Measurements from ENCODE around the gene FGF7.
"Not testable (repeated sequence)": the region's sequence is repeated elsewhere in the genome, so short reads cannot be mapped to it uniquely, and the experiment has no call there.

FGF7 gene

GRCh38 chr15:49492151-49492550 lies 69.1 kb downstream of the FGF7 start:
- Histone ChIP-seq H3K36me3 (ENCODE audit: control insufficient read depth, insufficient read depth, low read length) (no peaks in the 10 kb centered on the region), H3K27ac (ENCODE audit: low read length) (no peak overlapping the region), H3K9me3 (ENCODE audit: control insufficient read depth, insufficient read depth, low read length) (no peaks in the 10 kb centered on the region), H3K27me3 (ENCODE audit: control insufficient read depth, insufficient read depth, low read length) (no peaks in the 10 kb centered on the region), H3K4me1 (ENCODE audit: control insufficient read depth, insufficient read depth, low read length) (no peaks in the 10 kb centered on the region), H3K4me3 (ENCODE audit: low read length) (no peak overlapping the region)
- DNase-seq (ENCODE audit: low read depth, low spot score) = no peak
- WGBS (ENCODE audit: insufficient coverage, insufficient read length) = no CpG with 5 or more reads among the region's 2 CpGs

DNA sequence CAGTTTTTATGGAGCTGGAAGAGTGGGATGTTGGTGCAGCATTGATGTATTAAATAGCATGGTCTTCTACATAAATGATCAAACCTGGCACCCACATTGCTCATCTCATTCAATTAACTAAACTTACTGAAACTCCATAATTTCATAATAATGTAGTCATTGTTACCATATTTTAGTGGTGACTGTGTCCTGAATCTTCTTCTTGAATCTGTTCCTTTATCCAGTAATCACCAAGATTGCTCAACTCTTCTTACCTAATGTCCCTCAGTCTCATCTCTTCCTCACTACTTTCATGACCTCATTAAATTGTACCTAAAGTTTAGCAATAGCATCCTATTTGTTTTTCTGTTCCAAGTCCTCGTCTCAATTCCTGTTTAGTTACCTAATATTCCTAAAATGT lies 69.8 kb downstream of the FGF7 start:
- H3K27ac ChIP-seq (ENCODE audit: low read length) = no peak overlapping the region
- no peaks in the 10 kb centered on the region for H3K27me3 ChIP-seq (ENCODE audit: control insufficient read depth, insufficient read depth, low read length)
- H3K9me3 ChIP-seq (ENCODE audit: control insufficient read depth, insufficient read depth, low read length) = no peaks in the 10 kb centered on the region
- H3K4me3 ChIP-seq (ENCODE audit: low read length) = no peak overlapping the region
- DNase-seq (ENCODE audit: low read depth, low spot score) = no peak
- no CpG with 5 or more reads among the region's 1 CpG for WGBS (ENCODE audit: insufficient coverage, insufficient read length)
- no peaks in the 10 kb centered on the region for H3K36me3 ChIP-seq (ENCODE audit: control insufficient read depth, insufficient read depth, low read length)
- H3K4me1 ChIP-seq (ENCODE audit: control insufficient read depth, insufficient read depth, low read length) = no peaks in the 10 kb centered on the region

DNA sequence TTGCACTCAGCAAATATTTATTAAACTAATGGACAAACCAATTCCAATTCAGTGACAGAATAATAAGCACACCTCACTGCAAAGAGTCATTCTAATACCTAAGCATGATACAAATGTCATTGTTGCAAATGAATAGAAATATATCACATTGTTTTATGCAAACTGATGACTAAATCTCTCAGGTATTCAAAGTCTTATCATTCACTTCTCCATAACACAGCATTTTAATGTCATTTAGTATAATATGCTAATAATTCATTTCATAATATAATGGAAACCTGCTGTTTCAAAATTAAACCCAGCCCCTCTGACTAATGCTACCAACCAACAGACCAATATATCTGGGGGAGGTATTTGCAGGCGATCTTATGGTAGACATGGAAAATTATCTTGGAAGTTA lies 71.8 kb downstream of the FGF7 start:
- DNase-seq (ENCODE audit: low read depth, low spot score) = no peak
- no peaks in the 10 kb centered on the region for H3K27me3 ChIP-seq (ENCODE audit: control insufficient read depth, insufficient read depth, low read length)
- no peaks in the 10 kb centered on the region; the same call in 1 of the 2 replicates for H3K9me3 ChIP-seq (ENCODE audit: control insufficient read depth, insufficient read depth, low read length)
- H3K4me3 ChIP-seq (ENCODE audit: low read length) = no peak overlapping the region
- WGBS (ENCODE audit: insufficient coverage, insufficient read length) = no CpG with 5 or more reads among the region's 1 CpG
- no peaks in the 10 kb centered on the region for H3K36me3 ChIP-seq (ENCODE audit: control insufficient read depth, insufficient read depth, low read length)
- H3K27ac ChIP-seq (ENCODE audit: low read length) = no peak overlapping the region
- H3K4me1 ChIP-seq (ENCODE audit: control insufficient read depth, insufficient read depth, low read length) = no peaks in the 10 kb centered on the region

DNA sequence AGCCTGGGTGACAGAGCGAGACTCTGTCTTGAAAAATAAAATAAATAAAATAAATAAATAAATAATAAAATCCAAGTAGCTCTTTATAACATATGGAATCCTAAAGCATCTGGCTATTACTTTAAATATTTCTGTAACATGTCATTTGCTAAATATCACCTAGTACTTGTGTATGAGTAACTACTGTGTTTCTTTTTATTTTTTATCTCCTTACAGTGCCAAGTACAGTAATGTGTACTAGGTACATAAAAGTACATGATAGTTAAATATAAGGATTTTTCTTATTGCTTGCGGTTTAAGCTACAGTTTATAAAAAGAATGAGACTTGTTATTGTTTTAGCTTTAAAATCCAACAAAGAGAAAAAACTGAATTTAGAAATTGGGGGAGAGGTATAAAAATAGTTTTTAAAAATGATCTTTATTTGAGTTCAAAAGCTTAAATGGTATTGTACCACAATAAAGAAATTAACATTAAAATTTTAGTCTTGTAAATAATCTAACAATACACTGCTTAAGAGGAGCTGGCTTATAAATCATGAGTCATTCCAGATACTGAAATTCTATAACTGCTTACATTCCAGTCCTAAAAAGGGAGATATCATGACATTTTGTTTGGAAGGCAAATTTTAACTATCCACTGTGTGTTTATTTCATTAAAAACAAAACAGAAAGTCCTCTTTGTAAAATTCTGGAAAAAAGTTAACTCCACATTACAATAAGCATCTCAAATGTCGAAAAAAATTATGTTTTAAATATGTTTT lies 73.1 kb downstream of the FGF7 start:
- no peaks in the 10 kb centered on the region for H3K4me1 ChIP-seq (ENCODE audit: control insufficient read depth, insufficient read depth, low read length)
- no peak overlapping the region for H3K27ac ChIP-seq (ENCODE audit: low read length)
- peaks cover under 1% of the 10 kb centered on the region; the same call in 1 of the 2 replicates for H3K9me3 ChIP-seq (ENCODE audit: control insufficient read depth, insufficient read depth, low read length)
- H3K4me3 ChIP-seq (ENCODE audit: low read length) = no peak overlapping the region
- no peaks in the 10 kb centered on the region for H3K27me3 ChIP-seq (ENCODE audit: control insufficient read depth, insufficient read depth, low read length)
- WGBS (ENCODE audit: insufficient coverage, insufficient read length) = no CpG with 5 or more reads among the region's 3 CpGs
- no peak for DNase-seq (ENCODE audit: low read depth, low spot score)
- no peaks in the 10 kb centered on the region for H3K36me3 ChIP-seq (ENCODE audit: control insufficient read depth, insufficient read depth, low read length)

DNA sequence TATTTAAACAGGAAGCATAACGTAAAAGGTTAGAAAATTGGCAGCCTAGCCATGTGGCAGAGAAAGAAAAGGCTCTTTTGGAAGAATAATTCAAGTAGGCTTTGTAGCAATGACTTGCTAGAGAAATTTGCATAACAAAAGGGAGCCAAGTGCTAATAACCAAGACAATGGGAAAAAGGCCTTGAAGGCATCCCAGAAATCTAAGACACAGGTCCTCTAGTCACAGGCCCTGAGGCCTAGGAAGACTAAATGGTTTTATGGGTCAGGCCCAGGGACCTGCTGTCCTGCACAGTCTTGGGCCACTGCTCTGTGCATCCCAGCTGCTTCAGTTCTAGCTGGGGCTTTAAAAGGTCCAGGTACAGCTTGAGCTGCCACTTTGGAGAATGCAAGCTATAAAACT lies 78.5 kb downstream of the FGF7 start:
- no peak overlapping the region for H3K4me3 ChIP-seq (ENCODE audit: low read length)
- WGBS (ENCODE audit: insufficient coverage, insufficient read length) = no CpG with 5 or more reads among the region's 1 CpG
- no peaks in the 10 kb centered on the region for H3K4me1 ChIP-seq (ENCODE audit: control insufficient read depth, insufficient read depth, low read length)

DNA sequence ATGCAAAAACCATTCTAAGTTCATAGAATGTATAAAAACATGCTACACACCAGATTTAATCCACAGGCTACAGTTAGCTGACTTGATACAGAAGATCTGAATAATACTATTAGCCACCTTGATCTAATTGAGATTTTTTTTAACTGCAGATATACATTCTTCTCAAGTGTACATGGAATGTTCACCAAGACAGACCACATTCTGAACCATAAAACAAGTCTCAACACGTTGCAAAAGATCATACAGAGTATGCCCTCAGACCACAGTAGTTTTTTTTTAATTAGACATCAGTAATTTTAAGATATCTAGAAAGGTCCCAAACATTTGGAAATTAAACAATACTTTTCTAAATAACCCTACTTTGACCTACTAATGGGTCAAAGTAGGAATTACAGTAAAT lies 83.3 kb downstream of the FGF7 start:
- H3K4me3 ChIP-seq (ENCODE audit: low read length) = no peak overlapping the region
- no peaks in the 10 kb centered on the region for H3K27me3 ChIP-seq (ENCODE audit: control insufficient read depth, insufficient read depth, low read length)
- no peaks in the 10 kb centered on the region for H3K4me1 ChIP-seq (ENCODE audit: control insufficient read depth, insufficient read depth, low read length)
- no peak overlapping the region for H3K27ac ChIP-seq (ENCODE audit: low read length)
- H3K36me3 ChIP-seq (ENCODE audit: control insufficient read depth, insufficient read depth, low read length) = no peaks in the 10 kb centered on the region
- DNase-seq (ENCODE audit: low read depth, low spot score) = no peak
- no CpG with 5 or more reads among the region's 1 CpG for WGBS (ENCODE audit: insufficient coverage, insufficient read length)
- peaks cover 3% of the 10 kb centered on the region for H3K9me3 ChIP-seq (ENCODE audit: control insufficient read depth, insufficient read depth, low read length)

More for the DNA sequence above, 78.5 kb downstream of the FGF7 start:
- H3K27me3 ChIP-seq (ENCODE audit: control insufficient read depth, insufficient read depth, low read length) = no peaks in the 10 kb centered on the region
- H3K36me3 ChIP-seq (ENCODE audit: control insufficient read depth, insufficient read depth, low read length) = no peaks in the 10 kb centered on the region
- H3K27ac ChIP-seq (ENCODE audit: low read length) = no peak overlapping the region
- H3K9me3 ChIP-seq (ENCODE audit: control insufficient read depth, insufficient read depth, low read length) = peaks cover 5% of the 10 kb centered on the region
- no peak for DNase-seq (ENCODE audit: low read depth, low spot score)

GRCh38 chr15:49507261-49507660 lies 84.2 kb downstream of the FGF7 start:
- H3K36me3 ChIP-seq (ENCODE audit: control insufficient read depth, insufficient read depth, low read length) = no peaks in the 10 kb centered on the region
- no CpG with 5 or more reads among the region's 3 CpGs for WGBS (ENCODE audit: insufficient coverage, insufficient read length)

DNA sequence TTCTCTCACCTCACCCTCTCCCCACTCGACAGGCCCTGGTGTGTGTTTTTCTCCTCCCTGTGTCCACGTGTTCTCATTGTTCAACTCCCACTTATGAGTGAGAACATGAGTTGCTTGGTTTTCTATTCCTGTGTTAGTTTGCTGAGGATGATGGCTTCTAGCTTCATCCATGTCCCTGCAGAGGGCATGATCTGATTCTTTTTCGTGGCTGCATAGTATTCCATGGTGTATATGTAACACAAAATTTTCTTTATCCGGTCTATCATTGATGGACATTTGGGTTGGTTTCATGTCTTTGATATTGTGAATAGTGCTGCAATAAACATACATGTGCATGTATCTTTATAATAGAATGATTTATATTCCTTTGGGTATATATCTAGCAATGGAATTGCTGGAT lies 89.7 kb downstream of the FGF7 start:
- not testable (repeated sequence) for H3K9me3 ChIP-seq (ENCODE audit: control insufficient read depth, insufficient read depth, low read length); H3K36me3 ChIP-seq (ENCODE audit: control insufficient read depth, insufficient read depth, low read length); H3K27me3 ChIP-seq (ENCODE audit: control insufficient read depth, insufficient read depth, low read length); H3K27ac ChIP-seq (ENCODE audit: low read length); H3K4me1 ChIP-seq (ENCODE audit: control insufficient read depth, insufficient read depth, low read length); DNase-seq (ENCODE audit: low read depth, low spot score); H3K4me3 ChIP-seq (ENCODE audit: low read length)
- no CpG with 5 or more reads among the region's 4 CpGs for WGBS (ENCODE audit: insufficient coverage, insufficient read length)

More at GRCh38 chr15:49507261-49507660, 84.2 kb downstream of the FGF7 start:
- Histone ChIP-seq H3K4me3 (ENCODE audit: low read length) (no peak overlapping the region), H3K9me3 (ENCODE audit: control insufficient read depth, insufficient read depth, low read length) (no peaks in the 10 kb centered on the region), H3K27me3 (ENCODE audit: control insufficient read depth, insufficient read depth, low read length) (no peaks in the 10 kb centered on the region), H3K27ac (ENCODE audit: low read length) (no peak overlapping the region), H3K4me1 (ENCODE audit: control insufficient read depth, insufficient read depth, low read length) (no peaks in the 10 kb centered on the region)
- no peak for DNase-seq (ENCODE audit: low read depth, low spot score)

- Histone ChIP-seq H3K27me3 (ENCODE audit: control insufficient read depth, insufficient read depth, low read length) (no peaks in the 10 kb centered on the region), H3K4me3 (ENCODE audit: low read length) (no peak overlapping the region), H3K27ac (ENCODE audit: low read length) (no peak overlapping the region), H3K9me3 (ENCODE audit: control insufficient read depth, insufficient read depth, low read length) (no peaks in the 10 kb centered on the region), H3K4me1 (ENCODE audit: control insufficient read depth, insufficient read depth, low read length) (no peaks in the 10 kb centered on the region; the same call in 1 of the 2 replicates), H3K36me3 (ENCODE audit: control insufficient read depth, insufficient read depth, low read length) (no peaks in the 10 kb centered on the region)
- DNase-seq (ENCODE audit: low read depth, low spot score) = no peak
- WGBS (ENCODE audit: insufficient coverage, insufficient read length) = no CpG with 5 or more reads among the region's 3 CpGs
Measured at GRCh38 chr15:49521802-49522201, 98.8 kb downstream of the FGF7 start.

- WGBS (ENCODE audit: insufficient coverage, insufficient read length) = no CpG with 5 or more reads among the region's 4 CpGs
- H3K36me3 ChIP-seq (ENCODE audit: control insufficient read depth, insufficient read depth, low read length) = no peaks in the 10 kb centered on the region
- DNase-seq (ENCODE audit: low read depth, low spot score) = no peak
Measured at GRCh38 chr15:49528289-49528688, 105.2 kb downstream of the FGF7 start.

DNA sequence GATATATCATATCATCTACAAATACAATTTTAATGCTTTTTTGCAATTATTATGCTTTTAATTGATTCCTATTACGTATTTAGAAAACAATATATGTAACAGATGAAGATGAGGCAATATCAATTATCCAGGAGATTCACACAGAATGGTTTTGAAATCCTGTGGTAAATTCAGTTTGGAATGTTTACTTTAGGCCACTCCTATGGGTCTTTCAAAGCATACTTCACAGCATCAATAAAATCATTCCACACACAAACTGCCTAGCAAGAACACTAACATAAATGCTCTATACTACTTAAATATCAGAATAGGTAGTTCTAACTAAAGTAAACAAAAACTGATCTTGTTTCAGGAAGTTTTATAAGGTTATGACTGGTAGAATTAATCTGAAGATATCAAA lies 107.0 kb downstream of the FGF7 start:
- Histone ChIP-seq H3K4me3 (ENCODE audit: low read length) (no peak overlapping the region), H3K27me3 (ENCODE audit: control insufficient read depth, insufficient read depth, low read length) (no peaks in the 10 kb centered on the region), H3K9me3 (ENCODE audit: control insufficient read depth, insufficient read depth, low read length) (no peaks in the 10 kb centered on the region), H3K36me3 (ENCODE audit: control insufficient read depth, insufficient read depth, low read length) (no peaks in the 10 kb centered on the region), H3K4me1 (ENCODE audit: control insufficient read depth, insufficient read depth, low read length) (no peaks in the 10 kb centered on the region), H3K27ac (ENCODE audit: low read length) (no peak overlapping the region)
- DNase-seq (ENCODE audit: low read depth, low spot score) = no peak
- WGBS (ENCODE audit: insufficient coverage, insufficient read length) = no CpG with 5 or more reads among the region's 1 CpG

More at GRCh38 chr15:49528289-49528688, 105.2 kb downstream of the FGF7 start:
- Histone ChIP-seq H3K27me3 (ENCODE audit: control insufficient read depth, insufficient read depth, low read length) (no peaks in the 10 kb centered on the region), H3K27ac (ENCODE audit: low read length) (no peak overlapping the region), H3K4me1 (ENCODE audit: control insufficient read depth, insufficient read depth, low read length) (no peaks in the 10 kb centered on the region; the same call in 1 of the 2 replicates), H3K9me3 (ENCODE audit: control insufficient read depth, insufficient read depth, low read length) (no peaks in the 10 kb centered on the region), H3K4me3 (ENCODE audit: low read length) (no peak overlapping the region)
